Erythroblast (primary cell): ENCODE results near the gene HDAC7.

Experiments
- GATA1 ChIP-seq: IDR thresholded peaks from 2 replicates; pipeline ENCODE4 v1.6.1; 2011; ENCODE audit warnings: low read depth, mild to moderate bottlenecking, control low read depth, low read length, moderate library complexity
- POLR2A ChIP-seq: IDR thresholded peaks from 2 replicates; pipeline ENCODE4 v1.6.1; 2011; ENCODE audit warnings: mild to moderate bottlenecking, low read length

GRCh38 chr12:47862881-47863280 is 43.2 kb upstream of the HDAC7 start:
- no peak for TF ChIP-seq POLR2A
- no peak for TF ChIP-seq GATA1
